ENCODE measurements around the gene VPS39.

VPS39 gene

DNA sequence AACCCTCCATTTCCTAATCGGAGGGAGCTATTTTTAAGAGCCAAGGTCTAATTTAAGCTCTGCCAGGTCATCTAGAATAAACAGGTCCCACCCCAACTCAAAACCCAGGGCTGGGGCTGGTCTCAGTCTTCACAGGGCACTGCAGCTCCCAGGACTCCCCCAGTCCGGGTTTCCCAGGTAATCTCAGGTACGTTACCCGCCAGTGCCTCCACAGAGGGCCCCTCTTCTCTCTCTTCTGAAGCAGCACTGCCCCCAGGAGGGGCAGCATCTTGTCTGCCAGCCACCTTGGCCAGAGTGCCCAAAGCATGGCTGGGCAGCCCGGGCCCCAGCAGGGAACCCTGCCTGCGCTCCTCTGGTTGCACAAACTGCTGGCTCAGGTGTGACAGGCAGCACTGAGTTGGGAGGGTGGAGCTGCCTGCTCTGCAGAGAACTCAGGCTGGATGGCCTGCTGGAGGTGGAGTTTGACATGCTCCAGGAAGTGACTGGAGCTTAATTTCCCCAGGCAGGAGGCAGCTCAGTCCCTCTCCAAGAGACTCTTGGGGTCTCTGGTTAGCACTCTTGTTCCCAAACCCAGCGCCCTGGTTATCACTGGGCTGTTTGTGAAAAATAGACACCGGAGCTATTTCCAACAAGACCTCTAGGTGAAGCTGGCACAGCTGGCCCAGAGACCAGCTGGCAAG lies 51.7 kb downstream of the VPS39 start, which contains the start of gene PLA2G4F:
PLA2G4F (minus strand) TSS at position 394 of the 680 bp plus-strand sequence; CDS start at position 307, 87 bp downstream.
- no peak for DNase-seq

GRCh38 chr15:42155546-42156242 lies 52.4 kb downstream of the VPS39 start:
- no peak for DNase-seq

DNA sequence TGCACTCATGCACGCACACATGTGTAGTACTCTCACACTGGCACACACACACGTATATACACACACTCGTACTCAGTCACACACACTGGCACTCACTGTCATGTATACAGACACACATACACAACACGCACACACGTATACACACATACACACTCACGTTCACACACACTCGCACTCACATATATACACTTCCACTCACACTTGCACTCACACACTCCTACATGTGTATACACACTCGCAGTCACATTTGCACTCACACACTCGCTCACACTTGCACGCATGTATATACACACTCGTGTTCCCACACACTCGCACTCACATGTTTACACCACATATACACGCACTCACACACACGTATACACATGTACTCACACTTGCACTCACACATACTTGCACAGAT lies 53.1 kb downstream of the VPS39 start:
- no peak for DNase-seq

- DNase-seq = no peak
Observed at GRCh38 chr15:42154212-42154941, 53.7 kb downstream of the VPS39 start.

DNA sequence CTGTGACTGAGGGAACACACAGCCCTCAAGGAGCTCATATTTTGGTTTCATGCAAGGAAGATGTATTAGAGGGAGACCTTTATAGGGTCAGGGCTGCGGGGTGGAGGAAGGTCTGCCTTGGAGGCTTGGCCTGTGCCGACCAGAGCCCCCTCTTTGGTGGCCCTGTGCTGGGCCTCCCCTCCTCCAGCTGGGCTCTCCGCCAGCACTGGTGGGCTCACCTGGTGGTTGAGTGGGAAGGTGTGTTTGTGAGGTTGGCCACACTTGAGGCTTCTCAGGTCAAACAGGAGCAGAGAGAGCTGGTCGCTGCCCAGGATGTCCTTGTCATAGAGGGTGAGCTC lies 54.3 kb downstream of the VPS39 start:
- no peak for DNase-seq

GRCh38 chr15:42152921-42153698 lies 55.0 kb downstream of the VPS39 start:
- DNase-seq = no peak

DNA sequence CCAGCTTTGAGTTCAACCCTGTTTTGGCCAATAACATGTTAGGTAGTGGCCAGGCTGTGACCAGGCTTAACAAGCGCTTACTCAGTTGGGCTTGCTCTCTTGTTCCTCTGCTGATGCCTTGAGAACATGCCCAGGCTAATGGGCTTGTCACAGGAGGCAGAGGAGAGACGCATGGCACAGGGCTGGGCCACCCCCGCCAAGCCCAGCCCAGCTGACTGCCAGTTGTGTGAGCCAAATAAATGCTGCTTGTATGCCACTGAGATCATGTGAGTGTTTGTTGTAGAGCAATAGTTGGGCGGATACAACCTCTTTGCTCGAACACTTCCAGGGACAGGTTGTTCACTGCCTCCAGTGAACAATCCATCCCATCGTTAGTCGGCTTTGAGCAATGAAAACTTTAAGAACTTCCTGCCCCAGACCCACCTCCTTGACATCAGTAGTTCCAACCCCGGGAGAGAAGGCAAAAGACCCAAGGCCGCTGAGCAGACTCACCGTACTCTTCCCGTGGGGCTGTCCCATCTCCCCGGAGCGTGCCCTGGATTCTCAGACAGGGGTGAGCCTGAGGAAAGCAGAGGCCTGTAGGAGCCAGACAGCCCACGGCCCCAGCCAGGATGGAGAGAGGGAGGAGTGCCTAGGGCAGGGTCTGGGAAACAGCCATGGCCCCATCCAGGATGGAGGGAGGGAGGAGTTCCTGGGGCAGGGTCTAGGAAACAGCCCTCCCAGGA lies 55.7 kb downstream of the VPS39 start:
- no peak for DNase-seq

DNA sequence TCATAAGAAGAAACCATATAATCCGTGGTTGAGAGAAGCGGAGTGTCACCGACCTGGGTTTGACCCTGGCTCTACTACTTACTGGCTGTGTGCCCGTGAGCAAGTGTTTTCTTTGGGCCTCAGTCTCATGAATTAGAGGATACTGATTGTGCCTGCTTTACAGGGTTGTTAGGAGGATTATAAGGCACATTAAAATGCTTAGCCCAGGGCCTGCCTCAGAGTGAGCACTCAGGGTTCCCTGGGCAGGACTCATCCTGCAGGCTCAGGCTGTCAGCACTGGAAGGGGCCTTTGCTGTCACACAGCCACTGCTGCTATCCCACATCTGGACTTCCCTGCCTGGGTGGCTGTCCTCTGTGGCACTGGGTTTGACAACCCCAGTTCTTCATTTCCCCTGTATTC lies 56.4 kb downstream of the VPS39 start:
- DNase-seq = no peak

DNA sequence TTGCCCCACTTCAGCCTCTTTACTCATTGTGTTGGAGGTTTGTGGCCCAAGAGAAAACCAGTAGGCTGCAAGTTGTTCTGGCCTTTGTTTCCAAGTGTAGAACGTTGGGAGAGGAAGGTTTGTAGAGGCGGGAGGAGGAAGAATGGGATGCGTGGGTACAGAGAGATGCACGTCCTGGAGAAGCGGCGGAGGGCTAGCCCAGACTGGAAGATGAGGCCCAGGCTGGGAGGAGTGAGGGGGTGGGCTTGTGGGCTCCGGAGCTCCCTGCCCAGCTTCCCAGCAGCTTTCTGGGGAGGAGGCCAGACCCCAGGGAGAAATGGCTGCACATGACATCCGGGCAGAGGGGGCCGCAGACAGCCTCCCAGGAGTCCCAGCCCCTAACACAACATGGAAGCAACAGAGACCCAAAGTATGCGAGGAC lies 57.0 kb downstream of the VPS39 start:
- DNase-seq = no peak

DNA sequence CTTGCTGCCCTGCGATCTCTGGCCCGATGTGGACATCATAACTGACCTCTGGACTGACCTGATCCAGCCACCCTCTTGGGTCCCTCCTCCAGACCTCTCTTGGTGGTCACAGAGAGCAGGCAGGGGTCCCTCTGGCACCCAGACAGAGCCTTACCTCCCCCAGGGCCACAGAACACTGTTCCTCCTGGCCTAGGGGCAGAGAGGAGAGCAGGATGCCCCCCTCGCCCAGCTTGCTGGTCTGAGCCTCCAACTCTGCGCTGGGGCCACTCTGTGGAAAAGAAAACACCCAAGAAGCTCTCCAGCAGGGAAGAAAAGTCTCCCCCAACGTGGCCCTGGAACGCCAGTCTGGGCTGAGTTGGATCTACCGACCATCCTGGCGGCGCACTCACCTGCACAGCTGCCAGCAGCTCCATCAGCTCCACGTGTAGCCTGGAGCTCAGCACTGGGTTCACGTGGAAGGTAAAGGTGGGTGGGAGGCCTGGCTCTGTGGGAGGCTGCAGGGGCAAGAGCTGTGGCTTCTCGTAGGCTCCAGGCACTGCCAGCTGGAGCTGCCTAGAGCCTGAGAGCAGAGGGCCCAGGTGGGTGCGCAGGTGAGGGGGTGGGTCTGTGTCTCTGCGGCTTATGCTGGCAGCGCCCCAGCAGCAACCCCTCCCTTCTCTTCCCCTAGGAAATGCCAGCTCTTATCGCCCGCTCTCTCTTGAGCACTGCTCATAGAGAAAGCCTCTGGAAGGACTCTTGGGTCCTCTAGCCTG lies 57.7 kb downstream of the VPS39 start:
- no peak for DNase-seq

DNA sequence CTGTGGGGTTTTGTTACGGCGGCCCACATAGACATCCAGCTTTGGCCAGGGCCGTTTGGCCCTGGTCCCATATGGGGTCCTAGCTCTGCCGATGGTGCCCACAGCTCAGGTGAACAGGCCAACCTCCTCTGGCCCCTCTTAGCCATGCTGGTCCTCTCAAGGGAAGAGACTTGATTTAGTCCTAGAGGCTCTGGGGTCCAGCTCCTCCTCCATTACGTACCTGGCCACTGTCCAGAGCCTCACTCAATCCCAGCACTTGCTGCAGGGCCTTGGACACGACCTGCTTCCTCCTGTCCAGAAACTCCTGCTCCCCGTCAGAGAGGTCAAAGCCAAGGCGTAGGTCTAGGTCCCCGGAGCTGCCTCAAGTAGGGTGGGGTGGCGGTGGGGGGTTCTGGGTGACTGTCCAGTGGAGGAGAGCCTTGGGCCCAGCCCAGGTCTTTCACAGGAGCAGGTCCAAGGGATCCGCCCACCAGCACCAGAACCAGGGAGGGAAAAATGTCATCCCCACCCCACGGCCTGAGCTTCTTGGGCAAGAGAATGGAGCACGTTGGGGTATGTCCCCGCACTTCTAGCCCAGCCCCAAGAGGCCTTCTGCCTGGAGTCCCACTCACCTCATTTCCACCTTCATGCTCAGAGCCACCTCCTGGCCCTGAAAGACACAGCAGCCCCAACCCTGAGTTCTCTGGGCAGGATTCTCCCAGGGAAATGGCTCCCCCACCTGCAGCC lies 58.4 kb downstream of the VPS39 start:
- no peak for DNase-seq

DNA sequence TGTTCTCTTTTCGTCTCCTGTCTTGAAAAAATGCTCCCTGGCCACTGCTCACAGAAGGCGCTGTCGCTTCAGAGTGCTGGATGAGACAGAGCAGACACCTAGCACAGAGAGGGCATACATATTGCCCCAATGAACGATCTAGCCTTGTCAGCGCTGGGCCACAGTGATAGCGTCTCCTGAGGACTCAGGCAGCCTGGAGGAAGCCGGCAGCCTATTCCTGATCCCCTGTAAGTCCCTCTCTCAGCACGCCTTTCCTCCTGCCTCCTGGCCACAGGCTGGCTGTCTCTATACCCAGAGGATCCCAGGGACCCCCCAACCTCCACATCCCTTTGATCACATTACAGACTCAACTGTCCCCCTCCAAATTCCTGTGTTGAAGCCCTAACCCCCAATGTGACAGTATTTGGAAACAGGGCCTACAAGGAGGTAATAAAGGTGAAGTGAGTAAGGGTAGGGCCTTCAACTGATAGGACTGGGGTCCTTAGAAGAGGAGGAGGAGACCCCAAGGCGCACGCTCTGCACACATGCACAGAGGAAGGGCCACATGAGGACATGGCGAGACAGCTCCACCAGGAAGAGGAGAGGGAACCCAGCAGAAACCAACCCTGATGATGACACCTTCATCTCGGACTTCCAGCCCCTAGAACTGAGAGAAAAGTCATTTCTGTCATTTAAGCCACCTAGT lies 59.2 kb downstream of the VPS39 start:
- no peak for DNase-seq

GRCh38 chr15:42147431-42147735 lies 60.7 kb downstream of the VPS39 start:
- no peak for DNase-seq

DNA sequence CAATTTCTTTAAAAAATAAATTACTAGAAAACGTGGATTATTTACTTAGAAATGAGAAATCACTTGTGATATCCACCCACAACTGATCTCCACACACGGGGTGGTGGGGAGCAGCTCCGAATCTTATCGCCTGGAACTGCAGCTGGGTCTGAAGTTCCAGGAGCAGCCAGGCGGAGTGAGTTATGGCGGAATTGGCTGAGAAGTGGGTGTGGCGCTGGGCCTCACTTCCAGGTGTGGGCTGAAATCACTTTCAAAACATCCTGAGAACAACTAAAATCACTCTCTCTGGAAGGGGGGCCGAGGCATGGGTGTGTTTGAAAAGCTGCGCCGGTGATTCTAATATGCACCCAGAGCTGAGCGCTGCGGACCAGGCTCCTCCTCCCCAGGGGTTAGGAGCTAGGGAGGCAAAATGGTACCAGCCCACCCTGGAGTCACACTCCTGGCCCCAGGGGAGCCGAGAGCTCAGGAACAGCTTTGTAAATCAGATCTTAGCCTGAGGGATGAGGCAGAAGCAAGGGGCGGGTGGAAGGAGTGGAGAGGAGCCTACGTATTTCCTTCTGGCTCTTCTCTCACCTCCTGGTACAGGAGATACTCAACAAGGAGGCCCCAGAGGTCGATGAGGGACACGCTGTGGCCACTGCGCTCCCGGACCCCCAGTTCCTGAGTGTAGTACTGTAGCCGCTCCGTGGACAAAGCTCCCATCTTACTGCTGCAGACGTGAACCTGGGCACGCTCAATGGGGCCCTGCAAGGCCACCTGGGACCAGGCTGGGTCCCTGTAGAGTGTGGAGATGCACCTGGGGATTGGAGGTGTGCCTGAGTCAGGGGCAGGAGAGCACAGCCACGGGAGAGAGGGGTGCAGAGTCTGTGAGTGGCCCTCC lies 61.3 kb downstream of the VPS39 start:
- no peak for DNase-seq

DNA sequence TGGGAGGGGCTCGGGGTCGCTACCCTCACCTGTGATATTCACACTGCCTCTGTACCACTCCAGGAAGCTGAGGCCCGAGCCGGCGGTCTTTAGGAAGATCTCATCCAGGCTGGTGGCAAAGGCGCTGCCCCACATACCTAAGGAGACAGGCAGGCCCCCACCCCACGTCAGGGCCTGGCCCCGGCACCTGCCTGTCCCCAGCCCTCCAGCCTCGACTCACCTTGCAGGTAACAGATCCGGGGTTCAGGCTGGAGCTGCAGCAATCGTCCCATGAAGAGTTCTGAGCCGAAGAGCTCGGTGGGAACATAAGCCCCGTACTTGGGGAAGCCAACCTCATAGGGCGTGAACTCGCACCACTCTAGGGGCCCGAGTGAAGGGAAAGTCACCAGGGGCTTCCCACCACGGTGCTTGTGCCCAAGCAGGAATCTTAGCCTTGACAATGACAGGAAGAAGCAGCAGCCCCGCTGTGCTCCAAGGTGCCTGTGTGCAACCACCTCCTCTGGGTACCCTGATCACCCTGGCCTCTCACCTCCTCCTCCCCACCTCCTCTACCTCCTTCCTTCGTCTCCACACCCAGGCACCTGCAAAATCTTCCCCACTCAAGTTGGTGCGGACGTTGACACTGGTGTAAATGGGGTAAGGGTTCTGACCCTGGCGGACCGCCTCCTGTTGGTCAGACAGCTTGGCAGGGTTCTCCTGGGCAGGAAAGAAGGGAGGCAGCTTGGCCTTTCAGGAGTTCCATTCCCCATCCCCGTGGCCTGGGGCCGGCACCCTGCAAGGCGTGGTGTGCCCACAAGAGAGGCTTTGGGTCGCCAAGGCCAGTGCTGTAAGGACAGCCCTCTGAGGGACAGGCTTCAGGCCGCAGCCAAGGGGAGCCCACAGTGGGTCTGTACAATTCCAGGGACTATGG lies 62.3 kb downstream of the VPS39 start:
- DNase-seq = no peak

DNA sequence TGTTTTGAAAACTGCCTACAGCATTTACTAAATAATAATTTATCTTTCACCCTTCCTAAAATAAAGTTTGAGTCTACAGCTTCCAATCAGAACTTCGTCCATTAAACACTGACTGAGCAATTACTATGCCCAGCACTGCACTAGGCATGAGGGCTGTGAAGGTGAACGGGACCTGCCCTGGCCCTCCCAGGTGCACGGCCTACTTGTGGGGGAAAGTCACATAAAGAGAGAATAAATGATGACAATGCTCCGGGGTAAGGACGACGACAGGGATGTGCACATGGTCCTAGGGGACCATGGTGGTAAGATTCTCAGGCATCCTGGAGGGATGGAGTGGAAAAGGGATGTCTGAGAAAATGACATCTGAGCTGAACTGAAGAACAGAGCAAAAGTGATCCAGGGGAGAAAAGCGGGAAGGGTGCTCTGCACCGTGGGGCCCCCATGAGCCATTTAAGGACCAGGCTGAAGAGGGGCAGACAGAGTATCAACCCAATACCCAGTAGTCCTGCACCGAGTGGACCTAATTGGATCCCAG lies 63.2 kb downstream of the VPS39 start:
- DNase-seq = no peak

DNA sequence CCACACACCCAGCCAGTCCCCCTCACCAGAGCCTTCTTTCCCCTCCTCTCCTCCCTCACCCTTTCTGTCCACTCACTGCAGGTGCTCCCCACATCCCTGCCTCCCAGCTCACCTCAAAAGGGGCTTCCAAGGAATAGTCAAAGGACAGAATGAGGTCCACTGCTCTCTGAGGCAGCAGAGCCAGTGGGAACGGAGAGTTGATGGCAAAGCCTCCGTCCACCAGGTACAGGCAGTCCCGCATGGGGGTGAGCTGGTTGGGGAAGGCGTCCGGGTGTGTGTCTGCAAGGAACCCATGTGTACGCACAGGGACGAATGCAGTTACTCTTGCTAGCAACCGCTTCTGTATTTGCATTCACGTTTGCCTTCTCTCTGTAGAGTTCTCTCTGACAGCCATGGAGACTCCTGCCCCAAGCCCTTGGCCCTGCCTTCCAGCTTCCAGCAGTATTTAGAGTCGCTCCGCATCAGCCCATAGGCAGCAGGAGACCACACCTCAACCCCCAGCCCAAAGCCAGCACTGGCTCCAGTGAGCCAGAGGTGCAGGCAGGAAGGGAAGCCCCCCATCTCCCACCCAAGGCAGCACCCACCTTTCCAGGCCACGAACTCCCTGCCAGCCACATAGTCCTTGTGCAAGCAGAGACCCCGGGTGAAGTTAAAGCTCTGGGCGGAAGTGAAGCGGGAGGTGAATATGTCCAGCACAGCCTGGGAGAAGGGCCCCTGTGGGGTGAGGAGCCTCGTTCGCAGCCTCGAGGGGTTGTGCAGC lies 64.1 kb downstream of the VPS39 start:
- no peak for DNase-seq
